HepG2 (cell line): ENCODE measurements around the gene EVC. TPM values are rescaled to one million over a fixed set of nuclear protein-coding genes. Genes with fewer than 3 reads are reported as not detected.

ENCODE experiments used
- DNMT3B ChIP-seq: conservative IDR thresholded peaks from 2 replicates; pipeline ENCODE4 v1.6.1; 2016; ENCODE audit warnings: missing biosample characterization, control low read depth
- KDM1A ChIP-seq: IDR thresholded peaks from 2 replicates; pipeline ENCODE4 v1.6.1; 2016; ENCODE audit warnings: missing compliant biosample characterization
- REXO4 ChIP-seq: sonication (generic); formaldehyde crosslinking; IDR thresholded peaks from 2 replicates; pipeline ENCODE4 v1.8.0; 2022; ENCODE audit warnings: missing genetic modification reagents, mild to moderate bottlenecking, borderline replicate concordance
- SSRP1 ChIP-seq: IDR thresholded peaks from 2 replicates; pipeline ENCODE4 v1.6.1; 2016; ENCODE audit warnings: control low read depth
- ZKSCAN1 ChIP-seq: fragments of 150-350 bp; IDR thresholded peaks from 2 replicates; pipeline ENCODE4 v1.6.1; 2014; ENCODE audit warnings: low read length
- ZKSCAN8 ChIP-seq: IDR thresholded peaks from 2 replicates; pipeline ENCODE4 v1.6.1; 2016; ENCODE audit warnings: borderline replicate concordance, missing genetic modification reagents, missing compliant biosample characterization
- ZNF10 ChIP-seq: sonication (generic); formaldehyde crosslinking; IDR thresholded peaks from 2 replicates; pipeline ENCODE4 v1.4.0; 2020; ENCODE audit warnings: mild to moderate bottlenecking, low read depth, missing genetic modification reagents, borderline replicate concordance
- ZNF510 ChIP-seq: sonication (generic); formaldehyde crosslinking; IDR thresholded peaks from 2 replicates; pipeline ENCODE4 v1.4.0; 2020; ENCODE audit warnings: low read depth, mild to moderate bottlenecking, missing genetic modification reagents
- polyA plus RNA-seq, 8 experiments: library from polyadenylated mRNA; depleted of rRNA in 3 of 8; stranded (reverse) in 7 of 8; unstranded in 1 of 8; fragments of >200 nt; fragmentation: Illumina TruSeq in 4 of 8; extraction: Trizol in 4 of 8; gene quantifications; 2 replicates each; pipeline versions ENCODE4 v1.2.1 to v1.2.3, GENCODE V29; 2011 to 2016; ENCODE audit warnings: low read depth in 4 of 8, missing spikeins in 1 of 8, mixed read lengths in 1 of 8; ENCODE audit not compliant: insufficient read depth in 1 of 8
- total RNA-seq, 5 experiments: library from RNA; depleted of rRNA; stranded (reverse); fragments of >200 nt; fragmentation: Illumina TruSeq; extraction: Trizol; gene quantifications; 2 replicates each; pipeline ENCODE4 v1.2.3, GENCODE V29; 2016; ENCODE audit warnings: low read depth in 1 of 5
- TF ChIP-seq, protein P1 (sequence below): sonication (generic); formaldehyde crosslinking; IDR thresholded peaks from 2 replicates; pipeline ENCODE4 v1.5.0; 2020; ENCODE audit warnings: missing genetic modification reagents
- TF ChIP-seq, protein P2 (sequence below): sonication (generic); formaldehyde crosslinking; IDR thresholded peaks from 2 replicates; pipeline ENCODE4 v1.4.0; 2020; ENCODE audit warnings: missing genetic modification reagents
- TF ChIP-seq, protein P3 (sequence below): sonication (generic); formaldehyde crosslinking; IDR thresholded peaks from 2 replicates; pipeline ENCODE4 v1.4.0; 2020; ENCODE audit warnings: missing genetic modification reagents
- TF ChIP-seq, protein P4 (sequence below): sonication (generic); formaldehyde crosslinking; IDR thresholded peaks from 2 replicates; pipeline ENCODE4 v1.5.1; 2020; ENCODE audit warnings: mild to moderate bottlenecking, missing genetic modification reagents, borderline replicate concordance
- TF ChIP-seq, protein P5 (sequence below): sonication (generic); formaldehyde crosslinking; IDR thresholded peaks from 2 replicates; pipeline ENCODE4 v1.9.0; 2021; ENCODE audit warnings: missing genetic modification reagents, mild to moderate bottlenecking, borderline replicate concordance
- TF ChIP-seq, protein P6 (sequence below): fragments of 450-650 bp; IDR thresholded peaks from 2 replicates; pipeline ENCODE4 v1.6.1; 2017; ENCODE audit warnings: mild to moderate bottlenecking
- TF ChIP-seq, protein P7 (sequence below): sonication (generic); formaldehyde crosslinking; IDR thresholded peaks from 2 replicates; pipeline ENCODE4 v1.4.0; 2020; ENCODE audit warnings: low read depth, mild to moderate bottlenecking, missing genetic modification reagents

EVC gene
- total and polyA plus RNA-seq, 2 of the 13 experiments (the other 11 are each of a cell fraction or from before 2014, with no cell fraction given) = 3.1 to 4.9 TPM

DNA sequence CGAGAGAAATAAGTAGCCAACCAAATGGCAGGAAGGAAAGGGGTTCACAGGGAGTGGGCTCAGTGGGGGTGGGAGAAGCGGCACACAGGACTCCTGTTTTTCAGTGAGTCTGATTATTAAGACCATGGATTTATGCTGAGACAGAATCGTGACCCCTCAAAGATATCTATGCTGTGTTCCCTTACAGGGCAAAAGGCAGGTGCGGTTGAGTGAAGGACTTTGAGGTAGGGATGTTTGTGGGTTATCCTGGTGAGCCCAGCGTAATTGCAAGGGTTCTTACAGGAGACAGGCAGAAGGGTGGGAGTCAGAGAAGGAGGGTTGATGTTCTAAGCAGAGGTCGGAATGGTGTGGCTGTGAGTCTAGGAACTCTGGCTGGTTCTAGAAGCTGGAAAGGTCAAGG, 73.0 kb downstream of the EVC start (continued):
- TF ChIP-seq, protein P1, sequence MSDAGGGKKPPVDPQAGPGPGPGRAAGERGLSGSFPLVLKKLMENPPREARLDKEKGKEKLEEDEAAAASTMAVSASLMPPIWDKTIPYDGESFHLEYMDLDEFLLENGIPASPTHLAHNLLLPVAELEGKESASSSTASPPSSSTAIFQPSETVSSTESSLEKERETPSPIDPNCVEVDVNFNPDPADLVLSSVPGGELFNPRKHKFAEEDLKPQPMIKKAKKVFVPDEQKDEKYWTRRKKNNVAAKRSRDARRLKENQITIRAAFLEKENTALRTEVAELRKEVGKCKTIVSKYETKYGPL (CRISPR knock-in tag) = no peak
- no peak for TF ChIP-seq ZNF510 (CRISPR knock-in tag)
- TF ChIP-seq ZKSCAN1 = no peak
- TF ChIP-seq, protein P2, sequence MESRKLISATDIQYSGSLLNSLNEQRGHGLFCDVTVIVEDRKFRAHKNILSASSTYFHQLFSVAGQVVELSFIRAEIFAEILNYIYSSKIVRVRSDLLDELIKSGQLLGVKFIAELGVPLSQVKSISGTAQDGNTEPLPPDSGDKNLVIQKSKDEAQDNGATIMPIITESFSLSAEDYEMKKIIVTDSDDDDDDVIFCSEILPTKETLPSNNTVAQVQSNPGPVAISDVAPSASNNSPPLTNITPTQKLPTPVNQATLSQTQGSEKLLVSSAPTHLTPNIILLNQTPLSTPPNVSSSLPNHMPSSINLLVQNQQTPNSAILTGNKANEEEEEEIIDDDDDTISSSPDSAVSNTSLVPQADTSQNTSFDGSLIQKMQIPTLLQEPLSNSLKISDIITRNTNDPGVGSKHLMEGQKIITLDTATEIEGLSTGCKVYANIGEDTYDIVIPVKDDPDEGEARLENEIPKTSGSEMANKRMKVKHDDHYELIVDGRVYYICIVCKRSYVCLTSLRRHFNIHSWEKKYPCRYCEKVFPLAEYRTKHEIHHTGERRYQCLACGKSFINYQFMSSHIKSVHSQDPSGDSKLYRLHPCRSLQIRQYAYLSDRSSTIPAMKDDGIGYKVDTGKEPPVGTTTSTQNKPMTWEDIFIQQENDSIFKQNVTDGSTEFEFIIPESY = no peak
- TF ChIP-seq, protein P3, sequence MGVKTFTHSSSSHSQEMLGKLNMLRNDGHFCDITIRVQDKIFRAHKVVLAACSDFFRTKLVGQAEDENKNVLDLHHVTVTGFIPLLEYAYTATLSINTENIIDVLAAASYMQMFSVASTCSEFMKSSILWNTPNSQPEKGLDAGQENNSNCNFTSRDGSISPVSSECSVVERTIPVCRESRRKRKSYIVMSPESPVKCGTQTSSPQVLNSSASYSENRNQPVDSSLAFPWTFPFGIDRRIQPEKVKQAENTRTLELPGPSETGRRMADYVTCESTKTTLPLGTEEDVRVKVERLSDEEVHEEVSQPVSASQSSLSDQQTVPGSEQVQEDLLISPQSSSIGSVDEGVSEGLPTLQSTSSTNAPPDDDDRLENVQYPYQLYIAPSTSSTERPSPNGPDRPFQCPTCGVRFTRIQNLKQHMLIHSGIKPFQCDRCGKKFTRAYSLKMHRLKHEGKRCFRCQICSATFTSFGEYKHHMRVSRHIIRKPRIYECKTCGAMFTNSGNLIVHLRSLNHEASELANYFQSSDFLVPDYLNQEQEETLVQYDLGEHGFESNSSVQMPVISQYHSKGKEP = no peak
- TF ChIP-seq, protein P4, sequence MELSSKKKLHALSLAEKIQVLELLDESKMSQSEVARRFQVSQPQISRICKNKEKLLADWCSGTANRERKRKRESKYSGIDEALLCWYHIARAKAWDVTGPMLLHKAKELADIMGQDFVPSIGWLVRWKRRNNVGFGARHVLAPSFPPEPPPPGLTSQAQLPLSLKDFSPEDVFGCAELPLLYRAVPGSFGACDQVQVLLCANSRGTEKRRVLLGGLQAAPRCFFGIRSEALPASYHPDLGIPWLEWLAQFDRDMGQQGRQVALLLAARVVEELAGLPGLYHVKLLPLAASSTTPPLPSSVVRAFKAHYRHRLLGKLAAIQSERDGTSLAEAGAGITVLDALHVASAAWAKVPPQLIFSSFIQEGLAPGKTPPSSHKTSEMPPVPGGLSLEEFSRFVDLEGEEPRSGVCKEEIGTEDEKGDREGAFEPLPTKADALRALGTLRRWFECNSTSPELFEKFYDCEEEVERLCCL = no peak
- TF ChIP-seq KDM1A (CRISPR knock-in tag) = no peak
- TF ChIP-seq, protein P5, sequence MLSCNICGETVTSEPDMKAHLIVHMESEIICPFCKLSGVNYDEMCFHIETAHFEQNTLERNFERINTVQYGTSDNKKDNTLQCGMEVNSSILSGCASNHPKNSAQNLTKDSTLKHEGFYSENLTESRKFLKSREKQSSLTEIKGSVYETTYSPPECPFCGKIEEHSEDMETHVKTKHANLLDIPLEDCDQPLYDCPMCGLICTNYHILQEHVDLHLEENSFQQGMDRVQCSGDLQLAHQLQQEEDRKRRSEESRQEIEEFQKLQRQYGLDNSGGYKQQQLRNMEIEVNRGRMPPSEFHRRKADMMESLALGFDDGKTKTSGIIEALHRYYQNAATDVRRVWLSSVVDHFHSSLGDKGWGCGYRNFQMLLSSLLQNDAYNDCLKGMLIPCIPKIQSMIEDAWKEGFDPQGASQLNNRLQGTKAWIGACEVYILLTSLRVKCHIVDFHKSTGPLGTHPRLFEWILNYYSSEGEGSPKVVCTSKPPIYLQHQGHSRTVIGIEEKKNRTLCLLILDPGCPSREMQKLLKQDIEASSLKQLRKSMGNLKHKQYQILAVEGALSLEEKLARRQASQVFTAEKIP = no peak
- TF ChIP-seq SSRP1 (CRISPR knock-in tag) = no peak
- no peak for TF ChIP-seq ZKSCAN8 (CRISPR knock-in tag)
- TF ChIP-seq, protein P6, sequence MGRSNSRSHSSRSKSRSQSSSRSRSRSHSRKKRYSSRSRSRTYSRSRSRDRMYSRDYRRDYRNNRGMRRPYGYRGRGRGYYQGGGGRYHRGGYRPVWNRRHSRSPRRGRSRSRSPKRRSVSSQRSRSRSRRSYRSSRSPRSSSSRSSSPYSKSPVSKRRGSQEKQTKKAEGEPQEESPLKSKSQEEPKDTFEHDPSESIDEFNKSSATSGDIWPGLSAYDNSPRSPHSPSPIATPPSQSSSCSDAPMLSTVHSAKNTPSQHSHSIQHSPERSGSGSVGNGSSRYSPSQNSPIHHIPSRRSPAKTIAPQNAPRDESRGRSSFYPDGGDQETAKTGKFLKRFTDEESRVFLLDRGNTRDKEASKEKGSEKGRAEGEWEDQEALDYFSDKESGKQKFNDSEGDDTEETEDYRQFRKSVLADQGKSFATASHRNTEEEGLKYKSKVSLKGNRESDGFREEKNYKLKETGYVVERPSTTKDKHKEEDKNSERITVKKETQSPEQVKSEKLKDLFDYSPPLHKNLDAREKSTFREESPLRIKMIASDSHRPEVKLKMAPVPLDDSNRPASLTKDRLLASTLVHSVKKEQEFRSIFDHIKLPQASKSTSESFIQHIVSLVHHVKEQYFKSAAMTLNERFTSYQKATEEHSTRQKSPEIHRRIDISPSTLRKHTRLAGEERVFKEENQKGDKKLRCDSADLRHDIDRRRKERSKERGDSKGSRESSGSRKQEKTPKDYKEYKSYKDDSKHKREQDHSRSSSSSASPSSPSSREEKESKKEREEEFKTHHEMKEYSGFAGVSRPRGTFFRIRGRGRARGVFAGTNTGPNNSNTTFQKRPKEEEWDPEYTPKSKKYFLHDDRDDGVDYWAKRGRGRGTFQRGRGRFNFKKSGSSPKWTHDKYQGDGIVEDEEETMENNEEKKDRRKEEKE = no peak
- TF ChIP-seq, protein P7, sequence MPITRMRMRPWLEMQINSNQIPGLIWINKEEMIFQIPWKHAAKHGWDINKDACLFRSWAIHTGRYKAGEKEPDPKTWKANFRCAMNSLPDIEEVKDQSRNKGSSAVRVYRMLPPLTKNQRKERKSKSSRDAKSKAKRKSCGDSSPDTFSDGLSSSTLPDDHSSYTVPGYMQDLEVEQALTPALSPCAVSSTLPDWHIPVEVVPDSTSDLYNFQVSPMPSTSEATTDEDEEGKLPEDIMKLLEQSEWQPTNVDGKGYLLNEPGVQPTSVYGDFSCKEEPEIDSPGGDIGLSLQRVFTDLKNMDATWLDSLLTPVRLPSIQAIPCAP (CRISPR knock-in tag) = no peak
- TF ChIP-seq ZNF10 (CRISPR knock-in tag) = no peak
- TF ChIP-seq REXO4 (CRISPR knock-in tag) = no peak
- TF ChIP-seq DNMT3B (CRISPR knock-in tag) = no peak
